H9 (cell line): Measurements from ENCODE around the gene TGIF1. TPM values are rescaled to one million over a fixed set of nuclear protein-coding genes. Genes with fewer than 3 reads are reported as not detected.
A peak's percentile ranks its signal among the peaks of the same experiment; 100 is the strongest.

ENCODE experiments used
- DNase-seq: peaks from one replicate; pipeline ENCODE4 v3.0.0-alpha.2; 2017
- H2AFZ ChIP-seq: one replicate; pipeline ENCODE4 v1.6.1; 2013; ENCODE audit warnings: mild to moderate bottlenecking, low read length, control low read depth, moderate library complexity
- H2AK5ac ChIP-seq: 2 replicates; pipeline ENCODE4 v1.6.1; 2013; ENCODE audit warnings: low read length, control low read depth, mixed read lengths; ENCODE audit not compliant: insufficient read length
- H2BK120ac ChIP-seq: one replicate; pipeline ENCODE4 v1.6.1; 2013; ENCODE audit warnings: low read depth, mild to moderate bottlenecking, low read length, control low read depth, inconsistent platforms; ENCODE audit not compliant: poor library complexity, severe bottlenecking
- H2BK12ac ChIP-seq: 2 replicates; pipeline ENCODE4 v1.6.1; 2013; ENCODE audit warnings: low read length, control low read depth, mixed read lengths, low read depth; ENCODE audit not compliant: insufficient read length
- H2BK15ac ChIP-seq: 2 replicates; pipeline ENCODE4 v1.6.1; 2013; ENCODE audit warnings: low read depth, low read length, control low read depth
- H2BK20ac ChIP-seq: one replicate; pipeline ENCODE4 v1.6.1; 2013; ENCODE audit warnings: low read depth, mild to moderate bottlenecking, low read length, control low read depth, inconsistent platforms; ENCODE audit not compliant: poor library complexity, severe bottlenecking
- H2BK5ac ChIP-seq: 2 replicates; pipeline ENCODE4 v1.6.1; 2013; ENCODE audit warnings: low read length, control low read depth, mixed read lengths; ENCODE audit not compliant: insufficient read length
- H3K14ac ChIP-seq: 2 replicates; pipeline ENCODE4 v1.6.1; 2013; ENCODE audit warnings: low read length, control low read depth; ENCODE audit not compliant: insufficient read depth
- H3K18ac ChIP-seq: 2 replicates; pipeline ENCODE4 v1.6.1; 2013; ENCODE audit warnings: low read depth, mild to moderate bottlenecking, mixed read lengths, low read length, control low read depth; ENCODE audit not compliant: insufficient read length
- H3K23ac ChIP-seq: 2 replicates; pipeline ENCODE4 v1.6.1; 2013; ENCODE audit warnings: low read length, control low read depth, mixed read lengths, low read depth; ENCODE audit not compliant: insufficient read length
- H3K23me2 ChIP-seq: 2 replicates; pipeline ENCODE4 v1.6.1; 2013; ENCODE audit warnings: low read depth, mild to moderate bottlenecking, mixed read lengths, low read length, control low read depth; ENCODE audit not compliant: insufficient read length, poor library complexity, severe bottlenecking
- H3K27ac ChIP-seq: 2 replicates; pipeline ENCODE4 v1.5.1; 2013; ENCODE audit warnings: low read length, control low read depth, mixed read lengths, low read depth; ENCODE audit not compliant: insufficient read length
- H3K27me3 ChIP-seq: 2 replicates; pipeline ENCODE4 v1.6.1; 2013; ENCODE audit warnings: low read length, control low read depth, inconsistent platforms; ENCODE audit not compliant: insufficient read depth
- H3K4ac ChIP-seq: 2 replicates; pipeline ENCODE4 v1.6.1; 2013; ENCODE audit warnings: low read depth, mild to moderate bottlenecking, control low read depth, inconsistent platforms, low read length, moderate library complexity
- H3K4me1 ChIP-seq: 2 replicates; pipeline ENCODE4 v1.6.1; 2013; ENCODE audit warnings: low read length, control low read depth, inconsistent platforms; ENCODE audit not compliant: insufficient read depth
- H3K4me2 ChIP-seq: 2 replicates; pipeline ENCODE4 v1.6.1; 2013; ENCODE audit warnings: low read length, control low read depth, mixed read lengths; ENCODE audit not compliant: insufficient read length, insufficient read depth
- H3K56ac ChIP-seq: 2 replicates; pipeline ENCODE4 v1.6.1; 2013; ENCODE audit warnings: low read depth, mild to moderate bottlenecking, mixed read lengths, low read length, control low read depth; ENCODE audit not compliant: insufficient read length
- H3K79me1 ChIP-seq: 2 replicates; pipeline ENCODE4 v1.6.1; 2013; ENCODE audit warnings: low read depth, mild to moderate bottlenecking, moderate library complexity, low read length, control low read depth, inconsistent platforms; ENCODE audit not compliant: insufficient read depth, poor library complexity, severe bottlenecking
- H3K79me2 ChIP-seq: 2 replicates; pipeline ENCODE4 v1.6.1; 2013; ENCODE audit warnings: low read length, control low read depth, inconsistent platforms; ENCODE audit not compliant: insufficient read depth
- H3K9ac ChIP-seq: 2 replicates; pipeline ENCODE4 v1.6.1; 2013; ENCODE audit warnings: low read length, control low read depth, mixed read lengths; ENCODE audit not compliant: insufficient read length; ENCODE audit errors: extremely low read depth
- H3K9me3 ChIP-seq: one replicate; pipeline ENCODE4 v1.6.1; 2013; ENCODE audit warnings: low read depth, low read length, inconsistent platforms; ENCODE audit not compliant: control insufficient read depth
- H3T11ph ChIP-seq: one replicate; pipeline ENCODE4 v1.6.1; 2013; ENCODE audit warnings: mild to moderate bottlenecking, low read length, control low read depth, inconsistent platforms
- H4K20me1 ChIP-seq: one replicate; pipeline ENCODE4 v1.6.1; 2013; ENCODE audit not compliant: control insufficient read depth, insufficient read length, insufficient read depth
- H4K5ac ChIP-seq: 2 replicates; pipeline ENCODE4 v1.6.1; 2013; ENCODE audit warnings: low read depth, mild to moderate bottlenecking, mixed read lengths, low read length, control low read depth; ENCODE audit not compliant: insufficient read length
- H4K8ac ChIP-seq: replicated peaks from 2 replicates; pipeline ENCODE4 v1.6.1; 2013; ENCODE audit warnings: low read length, control low read depth, mixed read lengths, low read depth; ENCODE audit not compliant: insufficient read length
- H4K91ac ChIP-seq: 2 replicates; pipeline ENCODE4 v1.6.1; 2013; ENCODE audit warnings: low read depth, mild to moderate bottlenecking, moderate library complexity, mixed read lengths, low read length, control low read depth; ENCODE audit not compliant: insufficient read length
- H3K27ac Mint-ChIP-seq, 3 experiments: 2 replicates in 2 of 3; 3 replicates in 1 of 3; pipeline ENCODE4 v1.8.0; 2020 to 2021; ENCODE audit warnings: mixed read lengths in 3 of 3, mild to moderate bottlenecking in 1 of 3, moderate library complexity in 1 of 3
- H3K27me3 Mint-ChIP-seq: 2 replicates; pipeline ENCODE4 v1.8.0; 2021; ENCODE audit warnings: low read depth, mild to moderate bottlenecking, moderate library complexity, mixed read lengths
- H3K36me3 Mint-ChIP-seq, 3 experiments: 2 replicates in 2 of 3; 3 replicates in 1 of 3; pipeline ENCODE4 v1.8.0; 2020 to 2021; ENCODE audit warnings: low read depth in 3 of 3, mixed read lengths in 3 of 3; ENCODE audit not compliant: insufficient read depth in 1 of 3
- H3K4me1 Mint-ChIP-seq, 2 experiments: 2 replicates each; pipeline ENCODE4 v1.8.0; 2020; ENCODE audit warnings: mixed read lengths in 2 of 2
- H3K4me3 Mint-ChIP-seq, 2 experiments: 2 replicates in 1 of 2; 3 replicates in 1 of 2; pipeline ENCODE4 v1.8.0; 2020 to 2021; ENCODE audit warnings: mild to moderate bottlenecking in 2 of 2, mixed read lengths in 2 of 2, moderate library complexity in 1 of 2
- H3K9me3 Mint-ChIP-seq, 2 experiments: 2 replicates in 1 of 2; 3 replicates in 1 of 2; pipeline ENCODE4 v1.8.0; 2020; ENCODE audit warnings: mild to moderate bottlenecking in 2 of 2, mixed read lengths in 2 of 2, moderate library complexity in 1 of 2
- CTCF ChIP-seq: fragments of 200-600 bp; sonication (generic); conservative IDR thresholded peaks from 3 replicates; pipeline ENCODE4 v1.8.0; 2021; ENCODE audit warnings: antibody characterized with exemption, mild to moderate bottlenecking
- WGBS: extraction: QIAGEN DNeasy Blood & Tissue Kit; methylation state at CpG from one replicate; pipeline ENCODE4 v1.1.7; 2013; ENCODE audit warnings: missing lambda C conversion rate, low lambda C conversion rate, mixed read lengths; ENCODE audit not compliant: insufficient read length; ENCODE audit errors: extremely low coverage; 5-methylcytosine and 5-hydroxymethylcytosine counted together
- total RNA-seq: library from RNA; stranded (reverse); gene quantifications from 2 replicates; pipeline ENCODE4 v1.2.1, GENCODE V29; 2021

Gene TGIF1
- total RNA-seq, 1 experiment from 2014 or later: 261 TPM

- H3K4me3 Mint-ChIP-seq: no peak overlapping the region
Measured at GRCh38 chr18:3480827-3481573, 31.0 kb downstream of the TGIF1 start.

More at GRCh38 chr18:3480827-3481573, 31.0 kb downstream of the TGIF1 start:
- Histone ChIP-seq H3T11ph (no peak overlapping the region), H3K18ac (no peak overlapping the region), H3K14ac (no peak overlapping the region), H3K4ac (no peak overlapping the region), H3K79me2 (no peaks in the 10 kb centered on the region), H4K5ac (no peak overlapping the region), H4K20me1 (peaks cover 3% of the 10 kb centered on the region), H2AK5ac (no peak overlapping the region), H3K27me3 (no peaks in the 10 kb centered on the region), H3K27ac (no peak overlapping the region), H2BK12ac (no peak overlapping the region), H2BK120ac (no peak overlapping the region), H3K56ac (no peak overlapping the region), H3K4me1 (no peaks in the 10 kb centered on the region; the same call in 1 of the 2 replicates), H2BK5ac (no peak overlapping the region), H3K9ac (no peak overlapping the region), H4K8ac (no peak overlapping the region), H2BK15ac (no peak overlapping the region), H3K79me1 (no peaks in the 10 kb centered on the region), H3K4me2 (no peak overlapping the region), H3K9me3 (no peaks in the 10 kb centered on the region), H3K23me2 (no peaks in the 10 kb centered on the region), H2AFZ (no peak overlapping the region), H2BK20ac (no peak overlapping the region), H3K23ac (no peak overlapping the region), H4K91ac (no peak overlapping the region)
- Mint-ChIP-seq H3K36me3 (no peaks in the 10 kb centered on the region; a peak in 1 of 7 replicates), H3K4me1 (peaks cover 22 to 27% of the 10 kb centered on the region in 2 experiments), H3K27ac (peak overlapping the region in 1 of 3 experiments; percentile 68; a peak in 1 of 7 replicates), H3K9me3 (no peaks in the 10 kb centered on the region), H3K27me3 (no peaks in the 10 kb centered on the region)
- TF ChIP-seq CTCF: no peak
- DNase-seq: no peak
- WGBS: no CpG with 5 or more reads among the region's 5 CpGs
